Measurements from ENCODE around the gene TIMP2.

DNA sequence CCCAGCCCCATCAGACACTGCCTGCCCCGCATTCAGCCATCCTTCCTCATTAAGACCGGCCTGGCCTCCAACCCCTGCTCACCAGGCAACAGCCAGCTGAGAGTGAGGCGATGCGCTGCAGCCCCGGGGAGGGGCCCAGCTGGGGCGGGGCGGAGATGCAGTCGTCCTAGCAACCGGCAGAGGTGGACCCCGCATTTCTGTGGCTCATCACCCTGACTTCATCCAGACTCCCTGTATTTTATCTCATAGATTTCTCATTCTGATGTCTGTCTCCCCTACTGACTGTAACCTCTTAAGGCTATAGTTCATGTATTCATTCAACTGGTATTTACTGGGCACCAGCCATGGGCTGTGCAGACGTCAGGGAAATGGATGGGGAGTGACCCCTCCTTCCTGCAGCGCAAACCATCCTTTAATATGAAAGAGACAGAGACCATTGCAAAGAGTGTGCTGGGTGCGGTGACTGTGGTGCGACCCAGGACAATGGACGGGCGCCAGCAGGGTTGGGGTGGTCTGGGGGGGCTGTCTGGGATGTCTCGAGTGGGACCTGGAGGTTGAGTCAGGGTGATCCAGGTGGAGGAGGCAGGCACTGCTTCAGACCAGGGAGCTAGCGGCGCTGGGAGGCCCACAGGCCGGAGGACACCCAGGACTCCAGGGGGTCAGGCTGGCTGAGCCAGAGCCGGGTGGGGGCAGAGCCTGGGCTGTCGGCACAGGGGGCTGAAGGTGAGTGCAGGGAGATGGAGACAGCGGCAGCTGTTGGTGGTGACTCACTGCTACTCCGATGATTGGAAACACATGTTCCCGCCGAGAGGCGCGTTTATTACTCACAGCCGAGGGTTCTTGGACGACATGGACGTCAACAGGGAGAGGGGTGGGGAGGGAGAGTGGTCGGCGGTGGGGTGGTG is 10.5 kb upstream of the TIMP2 start:
- TF ChIP-seq, protein P1, sequence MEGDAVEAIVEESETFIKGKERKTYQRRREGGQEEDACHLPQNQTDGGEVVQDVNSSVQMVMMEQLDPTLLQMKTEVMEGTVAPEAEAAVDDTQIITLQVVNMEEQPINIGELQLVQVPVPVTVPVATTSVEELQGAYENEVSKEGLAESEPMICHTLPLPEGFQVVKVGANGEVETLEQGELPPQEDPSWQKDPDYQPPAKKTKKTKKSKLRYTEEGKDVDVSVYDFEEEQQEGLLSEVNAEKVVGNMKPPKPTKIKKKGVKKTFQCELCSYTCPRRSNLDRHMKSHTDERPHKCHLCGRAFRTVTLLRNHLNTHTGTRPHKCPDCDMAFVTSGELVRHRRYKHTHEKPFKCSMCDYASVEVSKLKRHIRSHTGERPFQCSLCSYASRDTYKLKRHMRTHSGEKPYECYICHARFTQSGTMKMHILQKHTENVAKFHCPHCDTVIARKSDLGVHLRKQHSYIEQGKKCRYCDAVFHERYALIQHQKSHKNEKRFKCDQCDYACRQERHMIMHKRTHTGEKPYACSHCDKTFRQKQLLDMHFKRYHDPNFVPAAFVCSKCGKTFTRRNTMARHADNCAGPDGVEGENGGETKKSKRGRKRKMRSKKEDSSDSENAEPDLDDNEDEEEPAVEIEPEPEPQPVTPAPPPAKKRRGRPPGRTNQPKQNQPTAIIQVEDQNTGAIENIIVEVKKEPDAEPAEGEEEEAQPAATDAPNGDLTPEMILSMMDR (conservative IDR thresholded peaks at IDR 0.05; ENCODE audit: low read depth, low read length): no peak
- TF ChIP-seq EZH2 (IDR thresholded peaks at IDR 0.05; ENCODE audit: borderline replicate concordance, low read depth, low read length, poor library complexity, severe bottlenecking): no peak

Measured in A673 (cell line).